Osteocyte (in vitro differentiated cells): ENCODE measurements around the gene TBRG4. TPM values are rescaled to one million over a fixed set of nuclear protein-coding genes. Genes with fewer than 3 reads are reported as not detected.

ENCODE experiments used
- DNase-seq: peaks from one replicate; pipeline ENCODE4 v3.0.0; 2021; ENCODE audit warnings: mixed read lengths; ENCODE audit not compliant: unreplicated experiment; ENCODE audit errors: extremely low spot score
- H3K27ac Mint-ChIP-seq: one replicate; pipeline ENCODE4 v1.8.0; 2021; ENCODE audit warnings: mild to moderate bottlenecking, mixed read lengths; ENCODE audit not compliant: unreplicated experiment
- H3K27me3 Mint-ChIP-seq: one replicate; pipeline ENCODE4 v1.8.0; 2021; ENCODE audit warnings: mixed read lengths; ENCODE audit not compliant: unreplicated experiment
- H3K36me3 Mint-ChIP-seq: one replicate; pipeline ENCODE4 v1.8.0; 2021; ENCODE audit warnings: mixed read lengths; ENCODE audit not compliant: unreplicated experiment
- H3K4me1 Mint-ChIP-seq: one replicate; pipeline ENCODE4 v1.8.0; 2021; ENCODE audit warnings: mixed read lengths; ENCODE audit not compliant: unreplicated experiment
- H3K4me3 Mint-ChIP-seq: one replicate; pipeline ENCODE4 v1.8.0; 2021; ENCODE audit warnings: mild to moderate bottlenecking, moderate library complexity, mixed read lengths; ENCODE audit not compliant: unreplicated experiment
- H3K9me3 Mint-ChIP-seq: one replicate; pipeline ENCODE4 v1.8.0; 2021; ENCODE audit warnings: mixed read lengths; ENCODE audit not compliant: unreplicated experiment
- CTCF ChIP-seq: fragments of 200-600 bp; sonication (generic); IDR thresholded peaks from 2 replicates; pipeline ENCODE4 v1.5.0; 2021; ENCODE audit warnings: antibody characterized with exemption, mild to moderate bottlenecking, moderate library complexity
- total RNA-seq: library from RNA; stranded (reverse); gene quantifications from 2 replicates; pipeline ENCODE4 v1.2.1, GENCODE V29; 2021

The TBRG4 gene
- total RNA-seq, 1 donor from 2014 or later, result 54.9 TPM

GRCh38 chr7:45081670-45081974 lies 29.9 kb downstream of the TBRG4 start:
- DNase-seq, result no peak
- Mint-ChIP-seq H3K27ac (no peak overlapping the region), H3K9me3 (no peaks in the 10 kb centered on the region), H3K27me3 (no peaks in the 10 kb centered on the region), H3K4me3 (no peak overlapping the region), H3K36me3 (no peaks in the 10 kb centered on the region), H3K4me1 (no peaks in the 10 kb centered on the region)
- TF ChIP-seq CTCF, result no peak

- no peak for DNase-seq
- H3K9me3 Mint-ChIP-seq, result no peaks in the 10 kb centered on the region
- no peaks in the 10 kb centered on the region for H3K4me1 Mint-ChIP-seq
- H3K27me3 Mint-ChIP-seq, result no peaks in the 10 kb centered on the region
- TF ChIP-seq CTCF, result no peak
- H3K4me3 Mint-ChIP-seq, result no peak overlapping the region
- no peaks in the 10 kb centered on the region for H3K36me3 Mint-ChIP-seq
- no peak overlapping the region for H3K27ac Mint-ChIP-seq
These were observed 30.4 kb downstream of the TBRG4 start for GRCh38 chr7:45080958-45081669.

- H3K4me3 Mint-ChIP-seq, result no peak overlapping the region
- H3K9me3 Mint-ChIP-seq, result no peaks in the 10 kb centered on the region
- no peak overlapping the region for H3K27ac Mint-ChIP-seq
- no peaks in the 10 kb centered on the region for H3K4me1 Mint-ChIP-seq
- DNase-seq, result no peak
- no peaks in the 10 kb centered on the region for H3K27me3 Mint-ChIP-seq
- H3K36me3 Mint-ChIP-seq, result peaks cover 2% of the 10 kb centered on the region
- TF ChIP-seq CTCF, result no peak
These were observed 31.1 kb downstream of the TBRG4 start for GRCh38 chr7:45080265-45080957.

GRCh38 chr7:45078125-45078681 lies 33.3 kb downstream of the TBRG4 start:
- no peak overlapping the region for H3K4me3 Mint-ChIP-seq

More at GRCh38 chr7:45078125-45078681, 33.3 kb downstream of the TBRG4 start:
- no peak for TF ChIP-seq CTCF
- no peak for DNase-seq
- Mint-ChIP-seq H3K9me3 (no peaks in the 10 kb centered on the region), H3K27me3 (no peaks in the 10 kb centered on the region), H3K4me1 (peaks cover 7% of the 10 kb centered on the region), H3K36me3 (peaks cover 6% of the 10 kb centered on the region), H3K27ac (no peak overlapping the region)
